Epidermal melanocyte (primary cell): ENCODE results near the gene DYNC1H1.

ENCODE experiments used
- DNase-seq: peaks from one replicate; pipeline ENCODE4 v3.0.0; 2011; ENCODE audit warnings: low spot score; ENCODE audit not compliant: insufficient read length

The DYNC1H1 gene

GRCh38 chr14:101992708-101993107 is 28.3 kb downstream of the DYNC1H1 start:
- no peak for DNase-seq

GRCh38 chr14:101997429-101998336 is 33.3 kb downstream of the DYNC1H1 start:
- DNase-seq, result no peak

GRCh38 chr14:102000902-102001301 is 36.5 kb downstream of the DYNC1H1 start:
- no peak for DNase-seq

GRCh38 chr14:102005336-102005735 is 41.0 kb downstream of the DYNC1H1 start:
- no peak for DNase-seq

- DNase-seq, result no peak
Measured at GRCh38 chr14:102007916-102008418, 43.6 kb downstream of the DYNC1H1 start.

- DNase-seq, result no peak
Measured at GRCh38 chr14:102008891-102009290, 44.5 kb downstream of the DYNC1H1 start.

- DNase-seq, result no peak
Measured at GRCh38 chr14:102011631-102012030, 47.3 kb downstream of the DYNC1H1 start.

- no peak for DNase-seq
Measured at GRCh38 chr14:102012336-102012735, 48.0 kb downstream of the DYNC1H1 start.

GRCh38 chr14:102013669-102014200 is 49.4 kb downstream of the DYNC1H1 start:
- no peak for DNase-seq

- no peak for DNase-seq
Measured at GRCh38 chr14:102015045-102015685, 50.8 kb downstream of the DYNC1H1 start.

GRCh38 chr14:102015771-102016170 is 51.4 kb downstream of the DYNC1H1 start:
- DNase-seq, result no peak

GRCh38 chr14:102016420-102017090 is 52.2 kb downstream of the DYNC1H1 start:
- DNase-seq, result no peak

- DNase-seq, result no peak
Measured at GRCh38 chr14:102018251-102018650, 53.9 kb downstream of the DYNC1H1 start.

GRCh38 chr14:102019006-102019540 is 54.7 kb downstream of the DYNC1H1 start:
- no peak for DNase-seq

- DNase-seq, result peak; percentile 33
Measured at GRCh38 chr14:102020058-102020971, 55.9 kb downstream of the DYNC1H1 start.

- DNase-seq, result no peak
Measured at GRCh38 chr14:102026934-102027333, 62.6 kb downstream of the DYNC1H1 start.

- DNase-seq, result no peak
Measured at GRCh38 chr14:102027951-102028350, 63.6 kb downstream of the DYNC1H1 start.

- no peak for DNase-seq
Measured at GRCh38 chr14:102028733-102029132, 64.4 kb downstream of the DYNC1H1 start.

GRCh38 chr14:102029956-102030355 is 65.6 kb downstream of the DYNC1H1 start:
- no peak for DNase-seq

GRCh38 chr14:102033241-102033640 is 68.9 kb downstream of the DYNC1H1 start:
- no peak for DNase-seq
